Measurements from ENCODE around the gene GPC5.

GPC5 gene

DNA sequence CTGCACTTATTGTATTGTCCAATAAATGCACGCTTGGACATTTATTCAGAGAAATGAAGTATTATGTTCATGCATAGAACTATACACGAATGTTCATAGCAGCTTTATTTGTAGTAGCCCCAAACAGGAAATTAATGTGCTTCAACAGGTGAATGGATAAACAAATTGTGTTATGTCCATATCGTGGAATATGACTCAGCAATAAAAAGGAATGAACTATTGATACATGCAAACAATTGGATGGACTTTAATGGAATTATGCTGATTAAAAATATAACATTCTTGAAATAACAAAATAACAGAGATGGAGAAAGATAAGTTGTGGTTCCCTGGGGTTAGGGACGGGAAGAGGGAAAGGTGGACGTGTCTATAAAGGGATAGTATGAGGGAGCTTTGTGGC, 65.9 kb downstream of the GPC5 start:
- DNase-seq = no peak

GRCh38 chr13:91467236-91467635, 68.8 kb downstream of the GPC5 start:
- DNase-seq = no peak

GRCh38 chr13:91468301-91468700, 69.9 kb downstream of the GPC5 start:
- no peak for DNase-seq

GRCh38 chr13:91470084-91470621, 71.7 kb downstream of the GPC5 start:
- DNase-seq = no peak

DNA sequence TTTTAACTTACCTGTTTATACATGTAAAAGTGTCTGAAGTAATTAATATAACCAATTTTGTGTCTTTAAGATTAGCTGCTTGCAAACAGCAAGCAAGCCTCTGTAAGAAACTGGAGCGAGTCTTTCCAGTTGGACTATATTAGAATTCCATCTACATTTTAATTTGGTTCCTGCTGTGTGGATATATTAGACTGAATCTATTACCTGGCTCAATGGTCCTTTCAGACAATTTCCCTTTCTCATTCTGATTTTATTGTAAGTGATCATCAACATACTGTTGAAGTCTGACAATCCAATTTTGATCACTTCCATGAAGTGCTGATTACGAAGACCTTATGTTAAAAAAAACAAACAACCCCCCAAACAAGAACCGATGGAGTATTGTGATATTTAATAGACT, 72.3 kb downstream of the GPC5 start:
- DNase-seq = no peak

DNA sequence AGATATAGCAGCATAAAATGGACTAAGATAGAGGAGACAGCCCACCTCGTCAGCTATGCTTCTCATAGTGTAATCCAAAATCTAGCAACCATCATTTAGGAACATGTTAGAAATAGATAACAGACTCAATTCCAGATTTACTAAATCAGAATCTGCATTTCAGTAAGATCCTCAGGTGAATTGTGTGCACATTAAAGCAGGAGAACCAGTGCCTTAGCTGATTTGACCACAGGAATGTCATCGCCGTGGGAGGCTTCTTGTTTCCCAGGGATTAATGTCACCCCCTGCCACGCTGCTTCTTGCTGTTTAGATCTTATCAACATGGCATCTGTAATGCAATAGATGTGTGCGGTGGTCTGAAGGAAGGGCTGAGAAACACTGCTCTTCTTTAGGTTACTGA, 84.0 kb downstream of the GPC5 start:
- no peak for DNase-seq

GRCh38 chr13:91491980-91492379, 93.6 kb downstream of the GPC5 start:
- DNase-seq = no peak

DNA sequence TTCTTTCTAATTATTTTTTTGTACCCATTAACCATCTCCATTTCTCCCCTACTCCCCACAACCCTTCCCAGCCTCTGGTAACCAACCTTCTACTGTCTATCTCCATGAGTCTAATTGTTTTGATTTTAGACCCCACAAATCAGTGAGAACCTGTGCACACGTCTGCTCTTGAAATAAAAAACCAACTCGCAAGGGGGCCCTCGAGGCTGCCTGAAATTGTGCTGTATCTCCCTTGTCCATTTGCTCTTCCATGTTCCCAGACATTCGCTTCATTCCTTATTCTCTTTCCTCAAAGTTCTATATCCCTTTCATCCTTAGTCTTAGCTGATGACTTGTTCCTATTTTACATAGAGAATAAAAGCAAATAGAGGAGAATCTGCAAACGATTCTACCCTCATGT, 95.0 kb downstream of the GPC5 start:
- no peak for DNase-seq

DNA sequence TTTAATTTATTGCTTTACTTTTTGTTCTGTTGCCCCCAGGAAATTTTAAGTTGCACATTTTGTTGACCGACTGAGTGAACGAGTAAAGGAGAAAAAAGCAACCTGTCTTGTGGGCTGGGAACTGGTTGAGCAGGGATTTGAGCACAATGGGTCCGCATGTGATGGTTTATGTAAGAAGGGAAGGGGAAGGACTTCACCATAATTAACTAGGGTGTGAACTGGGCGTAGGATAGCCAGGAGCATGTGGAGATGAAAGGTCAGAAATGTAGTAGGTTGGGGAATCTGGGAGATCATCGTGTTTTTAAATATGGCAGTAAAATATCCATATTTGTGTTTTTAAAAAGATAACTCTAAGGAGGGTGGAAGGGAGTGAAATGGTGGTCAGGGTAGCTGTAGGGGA, 99.9 kb downstream of the GPC5 start:
- no peak for DNase-seq

- no peak for DNase-seq
Measured at GRCh38 chr13:91504216-91504615, 105.8 kb downstream of the GPC5 start.

DNA sequence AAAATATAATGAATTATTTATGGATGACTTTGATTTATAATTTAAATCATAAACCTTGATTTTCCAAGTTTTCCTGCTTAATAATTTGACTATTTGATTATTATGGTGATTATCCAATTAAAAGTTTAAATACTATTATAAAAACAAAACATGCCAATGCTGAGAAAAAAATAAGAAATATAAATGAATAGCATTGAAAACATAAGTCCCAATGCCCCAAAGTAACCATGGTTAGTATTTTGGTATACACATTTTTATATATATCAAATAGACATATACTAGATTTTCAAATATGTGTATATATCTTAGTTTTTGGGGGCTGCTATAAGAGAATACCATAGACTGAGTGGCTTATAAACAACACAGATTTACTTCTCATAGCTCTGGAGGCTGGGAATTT, 108.3 kb downstream of the GPC5 start:
- no peak for DNase-seq

DNA sequence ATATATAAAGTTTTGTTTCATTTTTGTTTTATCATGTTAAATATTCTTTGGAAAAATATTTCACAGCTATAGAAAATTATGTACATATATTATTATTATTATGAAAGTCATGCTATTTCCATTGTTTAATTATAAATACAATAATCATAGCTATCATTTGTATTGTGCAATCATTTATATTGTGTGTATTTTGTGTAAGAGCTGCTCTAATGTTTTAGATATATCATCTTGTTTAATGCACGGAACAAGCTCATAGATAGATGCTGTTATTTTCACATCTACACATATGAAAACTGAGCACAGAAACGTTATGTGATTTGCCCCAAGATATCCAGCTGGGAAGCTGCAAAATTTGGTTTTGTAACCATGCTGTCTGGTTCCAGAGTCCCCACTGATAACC, 111.6 kb downstream of the GPC5 start:
- DNase-seq = no peak

DNA sequence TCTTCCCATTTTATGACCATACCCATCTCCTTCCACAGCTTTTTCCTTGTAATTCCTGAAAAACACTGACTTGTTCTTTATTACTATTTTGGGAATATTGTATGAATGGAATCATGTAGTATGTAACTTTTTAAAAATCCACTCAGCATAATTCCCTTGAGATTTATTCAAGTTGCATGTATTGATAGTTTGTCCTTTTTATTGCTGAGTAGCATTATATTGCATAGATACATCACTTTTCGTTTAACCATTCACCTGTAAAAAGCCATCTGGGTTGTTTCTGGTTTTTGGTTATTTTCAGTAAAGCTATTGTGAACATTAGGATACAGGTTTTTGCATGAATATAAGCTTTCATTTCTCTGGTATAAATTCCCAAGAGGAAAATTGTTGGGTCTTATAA, 115.4 kb downstream of the GPC5 start:
- no peak for DNase-seq

GRCh38 chr13:91516799-91517198, 118.4 kb downstream of the GPC5 start:
- no peak for DNase-seq

DNA sequence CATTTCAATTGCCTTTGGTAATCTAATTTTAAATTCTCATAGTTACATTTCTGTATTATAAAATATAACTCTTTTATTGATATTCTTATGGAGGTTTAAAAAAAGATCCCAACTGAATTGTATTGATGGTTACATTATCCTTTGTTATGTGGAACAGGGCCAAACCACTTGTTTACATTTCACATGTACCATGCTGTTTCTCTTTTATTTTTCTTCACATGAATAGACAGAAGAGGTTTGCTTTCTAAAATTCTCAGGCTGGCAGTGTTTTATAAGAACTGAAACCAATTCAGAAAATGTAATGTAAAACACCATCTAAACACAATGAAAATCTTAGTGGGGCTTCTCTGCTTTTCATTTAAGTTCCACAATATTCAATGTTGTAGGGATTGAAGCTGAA, 122.5 kb downstream of the GPC5 start:
- DNase-seq = no peak

GRCh38 chr13:91523116-91523515, 124.7 kb downstream of the GPC5 start:
- DNase-seq = no peak

DNA sequence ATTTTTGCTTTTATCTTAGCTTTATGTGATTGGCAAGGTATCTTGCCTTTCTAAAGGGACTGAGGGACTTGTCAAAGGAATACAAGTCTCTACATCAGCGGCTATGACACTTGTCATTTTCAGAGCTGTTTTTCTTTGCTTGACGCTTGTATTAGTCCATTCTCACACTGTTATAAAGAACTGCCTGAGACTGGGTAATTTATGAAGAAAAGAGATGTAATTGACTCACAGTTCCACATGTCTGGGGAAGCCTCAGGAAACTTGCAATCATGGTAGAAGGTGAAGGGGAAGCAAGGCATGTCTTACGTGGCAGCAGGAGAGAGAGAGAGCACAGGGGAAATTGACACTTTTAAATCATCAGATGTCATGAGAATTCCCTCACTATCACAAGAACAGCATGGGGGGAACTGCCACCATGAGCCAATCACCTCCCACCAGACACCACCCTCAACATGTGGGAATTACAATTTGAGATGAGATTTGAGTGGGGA, 128.2 kb downstream of the GPC5 start:
- no peak for DNase-seq

GRCh38 chr13:91529739-91530482, 131.5 kb downstream of the GPC5 start:
- no peak for DNase-seq

DNA sequence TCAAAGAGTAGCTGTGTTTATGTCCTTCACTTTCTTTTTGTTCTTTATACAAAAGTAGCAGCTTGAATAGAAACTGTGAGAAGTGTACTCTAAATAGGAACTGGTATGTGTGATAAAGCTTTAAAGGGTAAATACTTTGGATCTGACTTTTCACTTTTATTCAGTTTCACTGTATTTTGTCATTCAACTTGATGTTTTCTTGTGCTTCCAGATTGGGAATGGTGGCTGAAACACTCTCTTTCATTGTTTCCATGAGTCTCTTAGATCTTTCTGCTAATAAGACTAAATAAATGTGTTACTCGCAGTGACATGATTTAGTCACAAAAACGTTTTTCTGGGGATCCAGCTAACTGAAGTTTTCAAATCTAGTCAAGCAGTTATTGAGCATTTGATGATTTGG, 133.2 kb downstream of the GPC5 start:
- no peak for DNase-seq

DNA sequence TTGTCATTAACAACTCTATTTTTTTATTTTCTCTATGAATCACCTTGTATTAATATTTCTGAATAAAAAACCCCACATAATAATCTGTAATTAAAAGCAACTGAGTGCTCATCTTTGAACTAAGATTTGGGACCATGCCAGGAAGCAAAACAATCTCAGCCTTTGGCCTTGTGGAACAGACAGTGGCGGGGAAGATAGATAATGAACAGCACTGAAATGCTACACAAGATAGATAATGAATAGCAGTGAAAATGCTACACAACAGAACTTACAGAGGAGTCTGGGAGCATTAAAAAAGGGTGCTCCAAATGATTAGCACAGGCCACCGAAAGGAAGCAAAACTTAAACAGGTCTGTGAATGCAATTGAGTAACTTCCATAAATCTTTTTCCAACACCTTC, 134.9 kb downstream of the GPC5 start:
- no peak for DNase-seq

- no peak for DNase-seq
Measured at GRCh38 chr13:91534996-91535395, 136.6 kb downstream of the GPC5 start.

DNA sequence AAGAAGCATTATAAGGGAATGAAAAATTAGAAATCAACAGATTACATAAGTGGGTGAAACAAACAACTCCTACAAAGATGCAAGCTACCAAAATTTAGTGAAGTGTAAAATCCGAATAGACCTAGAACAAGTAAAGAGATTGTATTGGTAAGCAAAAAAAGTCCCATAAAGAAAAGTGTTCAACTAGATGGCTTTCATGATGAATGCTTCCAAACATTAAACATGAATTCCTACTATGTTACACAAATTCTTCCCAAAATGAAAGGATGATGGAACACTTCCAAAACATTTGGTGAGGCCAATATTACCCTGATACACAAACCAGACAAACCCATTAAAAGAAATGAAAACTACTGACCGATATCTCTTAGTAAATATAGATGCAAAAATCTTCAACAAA, 139.0 kb downstream of the GPC5 start:
- no peak for DNase-seq

DNA sequence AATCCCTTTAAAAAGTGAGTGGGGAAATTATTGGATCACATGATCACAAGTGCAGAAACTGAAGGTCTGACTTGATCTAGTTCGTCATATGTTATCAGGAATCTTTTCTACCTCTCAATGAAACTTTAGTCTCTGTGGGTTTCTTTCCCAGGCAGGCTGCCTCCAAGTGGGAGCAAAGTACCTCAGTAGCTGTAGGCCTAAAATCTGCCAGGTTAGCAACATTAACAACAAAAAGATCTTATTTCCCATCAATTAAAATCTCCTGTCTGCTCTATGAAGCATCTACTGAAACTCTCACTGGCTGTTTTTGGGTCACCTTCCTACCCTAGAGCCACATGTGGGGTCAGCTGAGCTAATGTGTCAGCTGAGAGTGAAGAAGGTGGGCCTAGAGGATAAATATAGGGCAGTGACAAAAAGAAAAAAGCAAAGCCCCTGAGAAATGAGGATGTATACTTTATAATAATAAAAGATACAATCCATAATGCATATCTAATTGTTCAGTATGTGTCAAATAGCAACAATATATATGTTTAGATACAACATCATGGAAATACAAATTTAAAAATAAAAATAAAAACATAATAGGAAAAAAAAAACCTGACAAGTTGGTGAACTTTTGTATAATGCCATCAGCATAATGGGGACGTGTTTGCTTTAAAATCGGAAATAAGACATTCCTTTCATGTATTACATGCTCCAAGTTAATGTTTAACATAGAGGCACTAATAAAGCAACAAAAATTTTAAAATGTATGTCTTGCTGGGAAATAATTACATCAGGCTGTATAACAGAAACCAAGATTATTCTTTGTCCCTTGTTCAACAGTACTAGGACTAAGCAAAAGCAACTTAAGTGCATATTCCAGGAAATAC, 141.1 kb downstream of the GPC5 start:
- no peak for DNase-seq

- DNase-seq = no peak
Measured at GRCh38 chr13:91540158-91540736, 141.8 kb downstream of the GPC5 start.
